ENCODE measurements around the gene TLX1.

- TF ChIP-seq EWSR1 (IDR thresholded peaks at IDR 0.05; ENCODE audit: borderline replicate concordance, low read depth, partially characterized antibody) (no peak), THRA (IDR thresholded peaks at IDR 0.05) (no peak)
- TF ChIP-seq, protein P1, sequence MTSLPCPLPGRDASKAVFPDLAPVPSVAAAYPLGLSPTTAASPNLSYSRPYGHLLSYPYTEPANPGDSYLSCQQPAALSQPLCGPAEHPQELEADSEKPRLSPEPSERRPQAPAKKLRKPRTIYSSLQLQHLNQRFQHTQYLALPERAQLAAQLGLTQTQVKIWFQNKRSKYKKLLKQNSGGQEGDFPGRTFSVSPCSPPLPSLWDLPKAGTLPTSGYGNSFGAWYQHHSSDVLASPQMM (CRISPR knock-in tag; IDR thresholded peaks at IDR 0.05), result no peak
Observed at GRCh38 chr10:101133489-101134298, 2.6 kb downstream of the TLX1 start.
